ENCODE results near the gene HTR2C.

The HTR2C gene

GRCh38 chrX:114709406-114709805 is 125.5 kb downstream of the HTR2C start:
- Histone ChIP-seq H3K9me3 (replicated peaks in 1 of 11) (no peaks in the 10 kb centered on the region), H3K9ac (no peak overlapping the region), H3K4me3 (no peak overlapping the region), H3K36me3 (no peaks in the 10 kb centered on the region), H3K27me3 (peaks cover 42 to 74% (median 69%) of the 10 kb centered on the region in 11 experiments), H3K4me1 (no peaks in the 10 kb centered on the region), H3K4me2 (no peak overlapping the region), H3K27ac (no peak overlapping the region), H4K20me1 (no peaks in the 10 kb centered on the region; a peak in 1 of 22 replicates)
- TF ChIP-seq Cebpa-rat (IDR thresholded peaks at IDR 0.05), result no peak

GRCh38 chrX:114710571-114710970 is 126.7 kb downstream of the HTR2C start:
- Histone ChIP-seq H4K20me1 (no peaks in the 10 kb centered on the region; a peak in 1 of 22 replicates), H3K36me3 (no peaks in the 10 kb centered on the region), H3K4me1 (no peaks in the 10 kb centered on the region), H3K27ac (no peak overlapping the region), H3K4me3 (no peak overlapping the region), H3K9me3 (replicated peaks in 1 of 11) (no peaks in the 10 kb centered on the region), H3K27me3 (peaks cover 52 to 86% (median 80%) of the 10 kb centered on the region in 11 experiments), H3K9ac (no peak overlapping the region), H3K4me2 (no peak overlapping the region)
- no peak for TF ChIP-seq Cebpa-rat (IDR thresholded peaks at IDR 0.05)

GRCh38 chrX:114712466-114712865 is 128.6 kb downstream of the HTR2C start:
- H3K4me1 ChIP-seq, result no peaks in the 10 kb centered on the region
- TF ChIP-seq Cebpa-rat (IDR thresholded peaks at IDR 0.05), result no peak
- H3K4me2 ChIP-seq, result no peak overlapping the region
- H3K27me3 ChIP-seq, result peaks cover 62 to 99% (median 93%) of the 10 kb centered on the region in 11 experiments
- H3K27ac ChIP-seq, result no peak overlapping the region
- H4K20me1 ChIP-seq, result no peaks in the 10 kb centered on the region; a peak in 2 of 22 replicates
- no peaks in the 10 kb centered on the region for H3K9me3 ChIP-seq (replicated peaks in 1 of 11)
- no peak overlapping the region for H3K4me3 ChIP-seq
- H3K36me3 ChIP-seq, result no peaks in the 10 kb centered on the region
- no peak overlapping the region for H3K9ac ChIP-seq

- no peak overlapping the region for H3K27ac ChIP-seq
- H3K4me1 ChIP-seq, result no peaks in the 10 kb centered on the region
- H3K36me3 ChIP-seq, result no peaks in the 10 kb centered on the region
- no peak for TF ChIP-seq Cebpa-rat (IDR thresholded peaks at IDR 0.05)
- no peaks in the 10 kb centered on the region for H3K9me3 ChIP-seq (replicated peaks in 1 of 11)
- peaks cover 49 to 88% (median 82%) of the 10 kb centered on the region in 11 experiments for H3K27me3 ChIP-seq
- no peak overlapping the region for H3K9ac ChIP-seq
- H3K4me3 ChIP-seq, result no peak overlapping the region
- H3K4me2 ChIP-seq, result no peak overlapping the region
- no peaks in the 10 kb centered on the region; a peak in 1 of 22 replicates for H4K20me1 ChIP-seq
These were observed 131.2 kb downstream of the HTR2C start for GRCh38 chrX:114715096-114715495.

GRCh38 chrX:114717921-114718320 is 134.0 kb downstream of the HTR2C start:
- Histone ChIP-seq H3K4me3 (no peak overlapping the region), H4K20me1 (no peaks in the 10 kb centered on the region; a peak in 1 of 22 replicates), H3K27ac (no peak overlapping the region), H3K4me1 (no peaks in the 10 kb centered on the region), H3K9ac (no peak overlapping the region), H3K9me3 (replicated peaks in 1 of 11) (no peaks in the 10 kb centered on the region), H3K4me2 (no peak overlapping the region), H3K27me3 (peaks cover 34 to 60% (median 56%) of the 10 kb centered on the region in 11 experiments), H3K36me3 (no peaks in the 10 kb centered on the region)
- no peak for TF ChIP-seq Cebpa-rat (IDR thresholded peaks at IDR 0.05)

GRCh38 chrX:114766541-114766940 is 182.7 kb downstream of the HTR2C start:
- H3K36me3 ChIP-seq, result no peaks in the 10 kb centered on the region
- H3K4me1 ChIP-seq, result no peaks in the 10 kb centered on the region
- no peak for TF ChIP-seq Cebpa-rat (IDR thresholded peaks at IDR 0.05)
- H3K4me2 ChIP-seq, result no peak overlapping the region
- no peak overlapping the region for H3K4me3 ChIP-seq
- H3K9ac ChIP-seq, result no peak overlapping the region
- peaks cover 0 to 16% (median 5%) of the 10 kb centered on the region in 11 experiments; a peak in 9 of 22 replicates for H3K9me3 ChIP-seq (replicated peaks in 1 of 11)
- H3K27ac ChIP-seq, result no peak overlapping the region
- H3K27me3 ChIP-seq, result peaks cover 7 to 78% (median 54%) of the 10 kb centered on the region in 11 experiments; a peak in 21 of 22 replicates
- H4K20me1 ChIP-seq, result no peaks in the 10 kb centered on the region

- peaks cover 0 to 93% (median 71%) of the 10 kb centered on the region in 11 experiments; a peak in 20 of 22 replicates for H3K27me3 ChIP-seq
- no peaks in the 10 kb centered on the region for H3K4me1 ChIP-seq
- no peak overlapping the region for H3K4me3 ChIP-seq
- H4K20me1 ChIP-seq, result no peaks in the 10 kb centered on the region
- H3K27ac ChIP-seq, result no peak overlapping the region
- no peak overlapping the region for H3K9ac ChIP-seq
- no peak for TF ChIP-seq Cebpa-rat (IDR thresholded peaks at IDR 0.05)
- H3K4me2 ChIP-seq, result no peak overlapping the region
- peaks cover 0 to 11% (median 5%) of the 10 kb centered on the region in 11 experiments; a peak in 9 of 22 replicates for H3K9me3 ChIP-seq (replicated peaks in 1 of 11)
- H3K36me3 ChIP-seq, result no peaks in the 10 kb centered on the region
These were observed 190.8 kb downstream of the HTR2C start for GRCh38 chrX:114774691-114775090.

GRCh38 chrX:114782925-114783324 is 199.0 kb downstream of the HTR2C start:
- Histone ChIP-seq H3K27me3 (peaks cover 24 to 83% (median 71%) of the 10 kb centered on the region in 11 experiments; a peak in 21 of 22 replicates), H3K4me2 (no peak overlapping the region), H3K36me3 (no peaks in the 10 kb centered on the region), H3K4me3 (no peak overlapping the region), H3K9ac (no peak overlapping the region), H3K9me3 (replicated peaks in 1 of 11) (peaks cover 5 to 22% (median 10%) of the 10 kb centered on the region in 11 experiments; a peak in 18 of 22 replicates), H4K20me1 (no peaks in the 10 kb centered on the region), H3K27ac (no peak overlapping the region), H3K4me1 (no peaks in the 10 kb centered on the region)
- no peak for TF ChIP-seq Cebpa-rat (IDR thresholded peaks at IDR 0.05)

GRCh38 chrX:114787061-114787460 is 203.2 kb downstream of the HTR2C start:
- Histone ChIP-seq H3K27ac (no peak overlapping the region), H3K4me3 (no peak overlapping the region), H3K36me3 (no peaks in the 10 kb centered on the region), H3K9ac (no peak overlapping the region), H3K4me2 (no peak overlapping the region), H3K27me3 (peaks cover 29 to 88% (median 71%) of the 10 kb centered on the region in 11 experiments; a peak in 20 of 22 replicates), H4K20me1 (no peaks in the 10 kb centered on the region), H3K9me3 (replicated peaks in 1 of 11) (peaks cover 5 to 22% (median 10%) of the 10 kb centered on the region in 11 experiments; a peak in 18 of 22 replicates), H3K4me1 (no peaks in the 10 kb centered on the region)
- no peak for TF ChIP-seq Cebpa-rat (IDR thresholded peaks at IDR 0.05)

- no peak for TF ChIP-seq Cebpa-rat (IDR thresholded peaks at IDR 0.05)
- no peak overlapping the region for H3K4me3 ChIP-seq
- H3K4me2 ChIP-seq, result no peak overlapping the region
- no peaks in the 10 kb centered on the region for H4K20me1 ChIP-seq
- no peaks in the 10 kb centered on the region for H3K36me3 ChIP-seq
- H3K9ac ChIP-seq, result no peak overlapping the region
- H3K27ac ChIP-seq, result no peak overlapping the region
- H3K4me1 ChIP-seq, result no peaks in the 10 kb centered on the region
- H3K27me3 ChIP-seq, result peaks cover 35 to 80% (median 67%) of the 10 kb centered on the region in 11 experiments
- H3K9me3 ChIP-seq (replicated peaks in 1 of 11), result peaks cover 0 to 9% (median 6%) of the 10 kb centered on the region in 11 experiments; a peak in 7 of 22 replicates
These were observed 213.6 kb downstream of the HTR2C start for GRCh38 chrX:114797494-114797893.
